SK-N-MC (cell line): Measurements from ENCODE around the gene KLHL6.

ENCODE experiments used
- EZH2 ChIP-seq: fragments of 200-600 bp; sonication (generic); IDR thresholded peaks from one replicate; pipeline ENCODE4 v1.6.1; 2017; ENCODE audit warnings: antibody characterized with exemption
- POLR2AphosphoS5 ChIP-seq: IDR thresholded peaks from 2 replicates; pipeline ENCODE4 v1.6.1; 2012; ENCODE audit warnings: mild to moderate bottlenecking, low read depth, low read length, borderline replicate concordance

DNA sequence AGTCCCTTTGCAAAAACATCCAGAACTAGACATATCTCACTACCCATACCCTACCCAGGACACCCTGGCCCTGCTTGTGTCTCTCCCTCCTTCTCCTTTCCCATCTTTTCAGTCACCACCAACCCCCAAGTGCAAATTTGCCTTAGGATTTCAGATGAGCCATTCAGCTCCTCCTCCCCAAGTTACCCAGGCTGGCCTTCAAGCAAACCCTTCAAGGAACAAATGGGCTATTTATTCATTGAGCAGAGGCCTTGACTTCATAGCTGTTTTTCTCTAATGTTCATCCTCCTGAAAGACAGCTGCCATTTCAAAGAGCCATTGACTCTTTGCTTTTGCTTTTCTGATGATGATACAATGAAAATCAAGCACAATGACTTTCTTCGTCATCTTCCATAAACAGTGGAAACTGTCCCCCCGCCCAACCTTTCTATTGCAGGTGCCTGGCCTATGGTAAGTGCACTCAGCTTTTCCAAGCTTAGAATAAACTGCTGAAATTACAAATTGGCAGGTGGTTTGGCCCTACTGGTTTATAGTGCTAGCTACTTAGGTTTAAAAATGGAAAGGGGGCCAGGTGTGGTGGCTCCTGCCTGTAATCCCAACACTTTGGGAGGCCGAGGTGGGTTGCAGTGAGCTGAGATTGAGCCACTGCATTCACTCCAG lies 26.1 kb upstream of the KLHL6 start:
- no peak for TF ChIP-seq EZH2
- TF ChIP-seq POLR2AphosphoS5: no peak
